Hypothalamus (tissue), 51 donors: ENCODE data around the gene FRMD4A.
A peak's percentile ranks its signal among the peaks of the same experiment; 100 is the strongest.

Experiments used
- DNase-seq, 51 donors: peaks; one replicate each; lab custom pipeline; 2025; lab: John Stamatoyannopoulos, UW

The FRMD4A gene

GRCh38 chr10:14330388-14331061, at the start of gene FRMD4A:
TSS of gene FRMD4A (minus strand) at chr10:14330924.
- DNase-seq: peak in 6 of 51 donors; percentile 7 to 71 (median 14)

- peak in 3 of 51 donors; percentile 4 to 73 (median 7) for DNase-seq
Measured at GRCh38 chr10:14379556-14380280, 49.0 kb upstream of the FRMD4A start.

GRCh38 chr10:14378387-14378960, 47.8 kb upstream of the FRMD4A start:
- no peak for DNase-seq

GRCh38 chr10:14377591-14378175, 47.0 kb upstream of the FRMD4A start:
- no peak for DNase-seq

- no peak for DNase-seq
Measured at GRCh38 chr10:14374745-14375445, 44.2 kb upstream of the FRMD4A start.

- no peak for DNase-seq
Measured at GRCh38 chr10:14372606-14373005, 41.9 kb upstream of the FRMD4A start.

- no peak for DNase-seq
Measured at GRCh38 chr10:14371581-14371980, 40.9 kb upstream of the FRMD4A start.

- DNase-seq: no peak
Measured at GRCh38 chr10:14370894-14371293, 40.2 kb upstream of the FRMD4A start.

GRCh38 chr10:14369906-14370305, 39.2 kb upstream of the FRMD4A start:
- no peak for DNase-seq

GRCh38 chr10:14366760-14367159, 36.0 kb upstream of the FRMD4A start:
- no peak for DNase-seq

- no peak for DNase-seq
Measured at GRCh38 chr10:14365266-14365665, 34.5 kb upstream of the FRMD4A start.

GRCh38 chr10:14362104-14362503, 31.4 kb upstream of the FRMD4A start:
- no peak for DNase-seq

GRCh38 chr10:14360961-14361360, 30.2 kb upstream of the FRMD4A start:
- no peak for DNase-seq

GRCh38 chr10:14360515-14360914, 29.8 kb upstream of the FRMD4A start:
- no peak for DNase-seq

- DNase-seq: peak in 1 of 51 donors; percentile 4
Measured at GRCh38 chr10:14358886-14359573, 28.3 kb upstream of the FRMD4A start.

- DNase-seq: no peak
Measured at GRCh38 chr10:14356921-14357320, 26.2 kb upstream of the FRMD4A start.

- DNase-seq: no peak
Measured at GRCh38 chr10:14355750-14356149, 25.0 kb upstream of the FRMD4A start.

- peak in 1 of 51 donors; percentile 7 for DNase-seq
Measured at GRCh38 chr10:14353291-14353913, 22.7 kb upstream of the FRMD4A start.

GRCh38 chr10:14350006-14350405, 19.3 kb upstream of the FRMD4A start:
- no peak for DNase-seq

- peak in 36 of 51 donors; percentile 5 to 79 (median 49) for DNase-seq
Measured at GRCh38 chr10:14349081-14349480, 18.4 kb upstream of the FRMD4A start.
